ENCODE results near the gene RNF150. TPM values are rescaled to one million over a fixed set of nuclear protein-coding genes. Genes with fewer than 3 reads are reported as not detected.

The RNF150 gene
- total RNA-seq, 1 donor from 2014 or later, result 0.05 TPM

GRCh38 chr4:141081921-141082395 is 51.3 kb downstream of the RNF150 start:
- H3K27ac Mint-ChIP-seq, result no peak overlapping the region
- no peak for DNase-seq (ENCODE audit: low spot score)
- no peaks in the 10 kb centered on the region for H3K9me3 Mint-ChIP-seq
- H3K36me3 Mint-ChIP-seq (ENCODE audit: low read depth), result no peaks in the 10 kb centered on the region
- H3K4me1 Mint-ChIP-seq (ENCODE audit: low read depth), result no peaks in the 10 kb centered on the region
- H3K27me3 Mint-ChIP-seq (ENCODE audit: low read depth), result no peaks in the 10 kb centered on the region
- no peak overlapping the region for H3K4me3 Mint-ChIP-seq (ENCODE audit: low read depth)
- intact Hi-C loops (cut with micrococcal nuclease), result no loop called here

- Mint-ChIP-seq H3K36me3 (ENCODE audit: low read depth) (no peaks in the 10 kb centered on the region), H3K27me3 (ENCODE audit: low read depth) (no peaks in the 10 kb centered on the region), H3K9me3 (no peaks in the 10 kb centered on the region), H3K4me3 (ENCODE audit: low read depth) (no peak overlapping the region), H3K27ac (no peak overlapping the region), H3K4me1 (ENCODE audit: low read depth) (no peaks in the 10 kb centered on the region)
- intact Hi-C loops (cut with micrococcal nuclease), result no loop called here
- no peak for DNase-seq (ENCODE audit: low spot score)
Observed at GRCh38 chr4:141080668-141081067, 52.6 kb downstream of the RNF150 start.

- intact Hi-C loops (cut with micrococcal nuclease), result no loop called here
- H3K36me3 Mint-ChIP-seq (ENCODE audit: low read depth), result no peaks in the 10 kb centered on the region
- no peak for DNase-seq (ENCODE audit: low spot score)
- no peaks in the 10 kb centered on the region for H3K4me1 Mint-ChIP-seq (ENCODE audit: low read depth)
- H3K9me3 Mint-ChIP-seq, result no peaks in the 10 kb centered on the region
- no peak overlapping the region for H3K4me3 Mint-ChIP-seq (ENCODE audit: low read depth)
- H3K27me3 Mint-ChIP-seq (ENCODE audit: low read depth), result no peaks in the 10 kb centered on the region
- H3K27ac Mint-ChIP-seq, result no peak overlapping the region
Observed at GRCh38 chr4:141079393-141079930, 53.8 kb downstream of the RNF150 start.

- Mint-ChIP-seq H3K27me3 (ENCODE audit: low read depth) (no peaks in the 10 kb centered on the region), H3K9me3 (no peaks in the 10 kb centered on the region), H3K4me1 (ENCODE audit: low read depth) (no peaks in the 10 kb centered on the region), H3K4me3 (ENCODE audit: low read depth) (no peak overlapping the region), H3K36me3 (ENCODE audit: low read depth) (no peaks in the 10 kb centered on the region), H3K27ac (no peak overlapping the region)
- no peak for DNase-seq (ENCODE audit: low spot score)
- intact Hi-C loops (cut with micrococcal nuclease), result no loop called here
Observed at GRCh38 chr4:141078871-141079270, 54.4 kb downstream of the RNF150 start.

DNA sequence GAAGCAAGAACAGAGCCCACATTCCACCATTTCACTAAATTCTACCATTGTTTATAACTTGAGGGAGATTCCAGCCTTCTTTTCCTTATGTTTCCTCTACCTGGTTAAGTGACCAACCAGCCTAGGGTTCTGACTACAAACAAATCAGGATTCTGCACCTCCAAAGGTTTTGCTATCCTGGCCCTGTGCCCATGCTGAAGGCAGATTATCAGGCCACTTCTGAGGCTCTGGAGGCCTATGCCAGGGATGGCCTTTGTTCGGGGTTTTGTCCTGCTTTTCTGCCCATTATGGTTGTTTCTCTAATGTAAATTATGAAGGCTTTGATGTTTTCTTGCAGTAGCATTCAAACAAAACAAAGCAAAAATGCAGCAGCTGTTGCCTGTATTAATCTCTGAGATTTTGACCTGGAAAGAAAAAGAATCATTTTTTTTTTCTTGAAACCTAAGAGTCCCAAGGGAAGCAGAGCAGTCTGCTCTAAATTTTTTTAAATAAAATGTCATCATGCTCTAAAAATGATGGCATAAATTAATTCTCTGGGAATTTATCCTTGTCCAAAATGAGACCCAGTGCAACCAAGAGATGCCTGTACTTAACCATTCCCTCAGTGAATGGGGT is 55.6 kb downstream of the RNF150 start:
- Mint-ChIP-seq H3K36me3 (ENCODE audit: low read depth) (no peaks in the 10 kb centered on the region), H3K9me3 (no peaks in the 10 kb centered on the region), H3K27me3 (ENCODE audit: low read depth) (no peaks in the 10 kb centered on the region), H3K4me1 (ENCODE audit: low read depth) (no peaks in the 10 kb centered on the region), H3K27ac (no peak overlapping the region), H3K4me3 (ENCODE audit: low read depth) (no peak overlapping the region)
- intact Hi-C loops (cut with micrococcal nuclease), result no loop called here
- no peak for DNase-seq (ENCODE audit: low spot score)

DNA sequence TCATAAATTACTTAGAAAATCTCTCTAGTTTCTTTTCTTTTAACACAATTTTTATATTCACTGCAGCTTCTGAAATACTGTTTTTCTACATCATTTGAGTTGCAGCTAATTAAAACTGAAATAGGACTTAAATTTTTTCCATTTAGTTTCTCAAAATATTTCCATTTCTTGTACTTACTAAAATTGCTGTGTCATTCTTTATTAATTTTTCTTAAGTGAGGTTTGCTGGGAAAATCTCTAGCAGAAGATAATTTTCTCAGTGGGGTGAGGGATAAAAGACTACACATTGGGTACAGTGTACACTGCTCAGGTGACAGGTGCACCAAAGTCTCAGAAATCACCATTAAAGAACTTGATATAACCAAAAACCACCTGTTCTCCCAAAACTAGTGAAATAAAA is 57.7 kb downstream of the RNF150 start:
- Mint-ChIP-seq H3K9me3 (no peaks in the 10 kb centered on the region), H3K36me3 (ENCODE audit: low read depth) (no peaks in the 10 kb centered on the region), H3K4me3 (ENCODE audit: low read depth) (no peak overlapping the region), H3K27ac (no peak overlapping the region), H3K4me1 (ENCODE audit: low read depth) (no peaks in the 10 kb centered on the region), H3K27me3 (ENCODE audit: low read depth) (no peaks in the 10 kb centered on the region)
- intact Hi-C loops (cut with micrococcal nuclease), result no loop called here
- no peak for DNase-seq (ENCODE audit: low spot score)

- no peak for DNase-seq (ENCODE audit: low spot score)
- Mint-ChIP-seq H3K4me1 (ENCODE audit: low read depth) (no peaks in the 10 kb centered on the region), H3K4me3 (ENCODE audit: low read depth) (no peak overlapping the region), H3K27ac (no peak overlapping the region), H3K36me3 (ENCODE audit: low read depth) (no peaks in the 10 kb centered on the region), H3K27me3 (ENCODE audit: low read depth) (no peaks in the 10 kb centered on the region), H3K9me3 (no peaks in the 10 kb centered on the region)
- intact Hi-C loops (cut with micrococcal nuclease), result no loop called here
Observed at GRCh38 chr4:141074098-141074878, 59.0 kb downstream of the RNF150 start.

- Mint-ChIP-seq H3K36me3 (ENCODE audit: low read depth) (no peaks in the 10 kb centered on the region), H3K27ac (no peak overlapping the region), H3K4me3 (ENCODE audit: low read depth) (no peak overlapping the region), H3K4me1 (ENCODE audit: low read depth) (no peaks in the 10 kb centered on the region), H3K9me3 (no peaks in the 10 kb centered on the region), H3K27me3 (ENCODE audit: low read depth) (no peaks in the 10 kb centered on the region)
- intact Hi-C loops (cut with micrococcal nuclease), result no loop called here
- DNase-seq (ENCODE audit: low spot score), result no peak
Observed at GRCh38 chr4:141066690-141067089, 66.6 kb downstream of the RNF150 start.

DNA sequence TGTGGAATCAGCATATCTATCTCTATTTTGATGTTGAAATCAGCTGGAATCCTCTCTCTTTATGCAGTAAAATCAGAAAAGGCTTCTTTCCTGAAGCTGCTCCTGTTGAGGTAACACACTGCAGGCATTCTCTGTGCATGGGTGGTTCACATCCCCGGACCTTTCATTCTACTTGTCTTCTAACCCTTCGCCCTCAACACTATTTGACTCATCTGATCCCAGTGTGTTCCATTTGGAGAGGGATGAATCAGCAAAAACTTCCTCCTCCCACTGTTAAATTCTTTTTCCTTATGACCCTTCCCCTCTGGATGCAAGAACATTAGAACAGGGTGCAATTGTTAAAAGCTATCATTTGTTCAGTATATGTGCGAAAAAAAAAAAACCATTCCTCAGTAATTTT is 67.4 kb downstream of the RNF150 start:
- H3K36me3 Mint-ChIP-seq (ENCODE audit: low read depth), result no peaks in the 10 kb centered on the region
- H3K27ac Mint-ChIP-seq, result no peak overlapping the region
- no peaks in the 10 kb centered on the region for H3K9me3 Mint-ChIP-seq
- no peaks in the 10 kb centered on the region for H3K27me3 Mint-ChIP-seq (ENCODE audit: low read depth)
- H3K4me1 Mint-ChIP-seq (ENCODE audit: low read depth), result no peaks in the 10 kb centered on the region
- intact Hi-C loops (cut with micrococcal nuclease), result no loop called here
- H3K4me3 Mint-ChIP-seq (ENCODE audit: low read depth), result no peak overlapping the region
- no peak for DNase-seq (ENCODE audit: low spot score)

- no peak for DNase-seq (ENCODE audit: low spot score)
- Mint-ChIP-seq H3K27me3 (ENCODE audit: low read depth) (no peaks in the 10 kb centered on the region), H3K27ac (no peak overlapping the region), H3K4me1 (ENCODE audit: low read depth) (no peaks in the 10 kb centered on the region), H3K4me3 (ENCODE audit: low read depth) (no peak overlapping the region), H3K9me3 (no peaks in the 10 kb centered on the region), H3K36me3 (ENCODE audit: low read depth) (no peaks in the 10 kb centered on the region)
- intact Hi-C loops (cut with micrococcal nuclease), result no loop called here
Observed at GRCh38 chr4:141062651-141063050, 70.6 kb downstream of the RNF150 start.

- no peak for DNase-seq (ENCODE audit: low spot score)
- intact Hi-C loops (cut with micrococcal nuclease), result no loop called here
- H3K4me1 Mint-ChIP-seq (ENCODE audit: low read depth), result no peaks in the 10 kb centered on the region
- no peaks in the 10 kb centered on the region for H3K9me3 Mint-ChIP-seq
- H3K36me3 Mint-ChIP-seq (ENCODE audit: low read depth), result no peaks in the 10 kb centered on the region
- no peak overlapping the region for H3K27ac Mint-ChIP-seq
- H3K27me3 Mint-ChIP-seq (ENCODE audit: low read depth), result no peaks in the 10 kb centered on the region
- no peak overlapping the region for H3K4me3 Mint-ChIP-seq (ENCODE audit: low read depth)
Observed at GRCh38 chr4:141058591-141059512, 74.4 kb downstream of the RNF150 start.

DNA sequence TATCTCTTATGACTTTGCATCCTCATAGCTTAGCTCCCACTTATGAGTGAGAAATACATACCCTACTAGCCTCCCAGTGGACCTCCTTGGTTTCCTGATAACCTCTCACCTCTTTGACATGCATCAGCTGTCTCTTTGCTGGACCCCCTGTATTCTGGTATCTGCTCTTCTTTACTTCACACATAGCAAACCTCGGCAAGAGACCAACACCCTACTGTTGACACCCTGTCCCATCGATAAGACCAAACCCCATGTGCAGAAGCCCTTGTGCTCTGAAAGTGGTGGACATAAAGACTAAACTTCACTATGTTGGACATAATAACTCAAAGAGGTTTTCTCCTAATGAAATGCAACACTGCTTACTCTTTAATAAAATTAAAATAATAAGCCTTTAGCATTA is 75.7 kb downstream of the RNF150 start:
- H3K4me1 Mint-ChIP-seq (ENCODE audit: low read depth), result no peaks in the 10 kb centered on the region
- H3K4me3 Mint-ChIP-seq (ENCODE audit: low read depth), result no peak overlapping the region
- H3K36me3 Mint-ChIP-seq (ENCODE audit: low read depth), result no peaks in the 10 kb centered on the region
- no peaks in the 10 kb centered on the region for H3K9me3 Mint-ChIP-seq
- DNase-seq (ENCODE audit: low spot score), result no peak
- intact Hi-C loops (cut with micrococcal nuclease), result no loop called here
- H3K27ac Mint-ChIP-seq, result no peak overlapping the region
- H3K27me3 Mint-ChIP-seq (ENCODE audit: low read depth), result no peaks in the 10 kb centered on the region
